Measurements from ENCODE around the gene CFAP97D2.

CFAP97D2 gene

DNA sequence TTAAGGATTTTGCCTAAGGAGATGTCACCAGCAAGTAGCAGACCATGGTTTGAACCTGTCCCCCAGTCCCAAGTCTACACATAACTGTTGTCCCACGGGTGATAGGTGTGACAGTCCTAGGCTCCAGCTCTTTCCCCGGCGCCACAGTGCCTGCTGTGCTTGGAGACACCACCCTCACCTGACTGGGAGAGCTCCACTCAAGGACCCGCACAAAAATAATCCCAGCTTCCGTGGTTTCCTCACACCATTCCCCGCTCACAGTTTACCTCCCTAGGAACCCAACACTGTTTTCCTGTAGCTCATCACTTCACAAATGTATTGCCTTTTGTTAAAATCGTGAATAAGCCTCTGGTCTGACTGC, 26.8 kb upstream of the CFAP97D2 start:
- ChIA-PET POLR2A (no interaction called here), CTCF (interaction anchor here (1.2 kb wide), 1 partner anchor 12 kb away, joined by 3 read pairs; no protein-coding TSS in a partner anchor)
- DNase-seq (ENCODE audit: extremely low spot score): no peak
- TF ChIP-seq, protein P1, sequence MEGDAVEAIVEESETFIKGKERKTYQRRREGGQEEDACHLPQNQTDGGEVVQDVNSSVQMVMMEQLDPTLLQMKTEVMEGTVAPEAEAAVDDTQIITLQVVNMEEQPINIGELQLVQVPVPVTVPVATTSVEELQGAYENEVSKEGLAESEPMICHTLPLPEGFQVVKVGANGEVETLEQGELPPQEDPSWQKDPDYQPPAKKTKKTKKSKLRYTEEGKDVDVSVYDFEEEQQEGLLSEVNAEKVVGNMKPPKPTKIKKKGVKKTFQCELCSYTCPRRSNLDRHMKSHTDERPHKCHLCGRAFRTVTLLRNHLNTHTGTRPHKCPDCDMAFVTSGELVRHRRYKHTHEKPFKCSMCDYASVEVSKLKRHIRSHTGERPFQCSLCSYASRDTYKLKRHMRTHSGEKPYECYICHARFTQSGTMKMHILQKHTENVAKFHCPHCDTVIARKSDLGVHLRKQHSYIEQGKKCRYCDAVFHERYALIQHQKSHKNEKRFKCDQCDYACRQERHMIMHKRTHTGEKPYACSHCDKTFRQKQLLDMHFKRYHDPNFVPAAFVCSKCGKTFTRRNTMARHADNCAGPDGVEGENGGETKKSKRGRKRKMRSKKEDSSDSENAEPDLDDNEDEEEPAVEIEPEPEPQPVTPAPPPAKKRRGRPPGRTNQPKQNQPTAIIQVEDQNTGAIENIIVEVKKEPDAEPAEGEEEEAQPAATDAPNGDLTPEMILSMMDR (IDR thresholded peaks at IDR 0.05; ENCODE audit: control extremely low read depth, extremely low read depth, low read depth, missing control alignments): no peak

DNA sequence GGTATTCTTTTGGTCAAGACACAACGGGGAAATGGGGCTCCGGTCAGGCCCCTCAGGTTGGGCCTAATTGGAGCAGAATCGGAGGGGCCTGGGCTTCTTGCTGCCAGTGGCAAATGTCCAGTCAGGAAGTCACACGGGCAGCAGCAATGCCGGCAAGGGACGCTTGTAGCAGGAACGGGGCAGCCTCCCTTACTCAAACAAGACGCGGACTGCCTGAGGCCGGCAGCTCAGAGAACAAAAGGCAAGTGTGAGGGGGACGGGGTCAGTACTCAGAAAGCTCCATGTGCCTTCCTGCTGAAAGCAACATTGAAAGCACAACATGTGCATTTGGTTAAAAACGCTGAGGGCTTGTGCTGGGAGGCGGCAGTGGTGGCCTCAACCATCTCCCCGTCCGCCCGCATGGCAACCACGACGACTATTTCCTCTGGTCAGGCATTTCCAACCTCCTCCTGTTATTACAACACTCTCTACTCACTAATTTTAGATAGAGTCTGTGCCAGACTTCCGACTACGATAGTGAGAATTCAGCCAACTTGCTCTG, 26.2 kb upstream of the CFAP97D2 start:
- TF ChIP-seq, protein P1 (IDR thresholded peaks at IDR 0.05; ENCODE audit: control extremely low read depth, extremely low read depth, low read depth, missing control alignments): no peak
- no peak for DNase-seq (ENCODE audit: extremely low spot score)
- CTCF ChIA-PET: interaction anchor here (1.2 kb wide), 1 partner anchor 11 kb away, joined by 3 read pairs; no protein-coding TSS in a partner anchor
- POLR2A ChIA-PET: no interaction called here

- ChIA-PET CTCF (no interaction called here), POLR2A (no interaction called here)
- TF ChIP-seq, protein P1 (IDR thresholded peaks at IDR 0.05; ENCODE audit: control extremely low read depth, extremely low read depth, low read depth, missing control alignments): no peak
- no peak for DNase-seq (ENCODE audit: extremely low spot score)
Observed at GRCh38 chr13:114153485-114154080, 25.5 kb upstream of the CFAP97D2 start.

DNA sequence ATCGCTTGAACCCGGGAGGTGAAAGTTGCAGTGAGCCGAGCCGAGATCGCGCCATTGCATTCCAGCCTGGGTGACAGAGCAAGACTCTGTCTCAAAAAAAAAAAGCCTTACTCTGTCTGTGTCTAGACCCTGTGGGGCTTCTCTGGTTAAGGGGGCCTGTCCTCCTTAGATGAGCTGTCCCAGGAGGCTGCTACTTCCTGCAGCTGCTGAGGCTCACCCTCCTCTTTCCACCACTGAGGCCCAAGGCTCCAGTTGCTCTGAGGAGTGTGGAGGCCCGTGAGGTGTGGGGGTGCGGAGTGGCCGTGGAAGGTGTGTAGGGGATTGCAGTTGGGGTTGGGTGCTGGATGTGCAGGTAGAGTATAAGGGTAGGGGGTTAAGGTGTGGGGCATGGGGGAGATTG, 24.6 kb upstream of the CFAP97D2 start:
- no peak for DNase-seq (ENCODE audit: extremely low spot score)
- TF ChIP-seq, protein P1 (IDR thresholded peaks at IDR 0.05; ENCODE audit: control extremely low read depth, extremely low read depth, low read depth, missing control alignments): no peak
- ChIA-PET CTCF (interaction anchor here (0.7 kb wide), 1 partner anchor 12 kb away, joined by 4 read pairs; no protein-coding TSS in a partner anchor), POLR2A (no interaction called here)

DNA sequence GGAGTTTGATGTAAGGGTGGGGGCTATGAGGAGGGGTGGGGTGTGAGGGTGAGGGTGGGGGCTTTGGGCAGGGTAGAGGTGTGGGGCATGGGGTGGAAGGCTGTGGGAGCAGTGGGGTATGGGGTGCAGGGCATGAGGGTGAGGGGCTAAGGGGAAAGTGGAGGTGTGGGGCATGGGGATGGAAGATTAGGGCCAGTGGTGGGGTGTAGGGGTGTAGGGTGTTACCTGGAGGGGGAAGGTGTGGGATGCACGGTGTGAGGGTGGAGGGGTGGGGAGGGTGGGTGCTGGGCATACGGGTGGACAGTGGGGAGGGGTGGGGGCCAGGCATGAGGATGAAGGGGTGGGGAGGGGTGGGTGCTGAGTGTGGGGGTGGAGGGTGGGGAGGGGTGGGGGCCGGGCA, 23.7 kb upstream of the CFAP97D2 start:
- POLR2A ChIA-PET: no interaction called here
- TF ChIP-seq, protein P1 (IDR thresholded peaks at IDR 0.05; ENCODE audit: control extremely low read depth, extremely low read depth, low read depth, missing control alignments): no peak
- CTCF ChIA-PET: no interaction called here
- DNase-seq (ENCODE audit: extremely low spot score): no peak

GRCh38 chr13:114155926-114156883, 22.9 kb upstream of the CFAP97D2 start:
- POLR2A ChIA-PET: no interaction called here
- TF ChIP-seq, protein P1 (IDR thresholded peaks at IDR 0.05; ENCODE audit: control extremely low read depth, extremely low read depth, low read depth, missing control alignments): no peak
- no peak for DNase-seq (ENCODE audit: extremely low spot score)
- CTCF ChIA-PET: no interaction called here
